GM12878 (cell line): ENCODE data around the gene ANAPC10. TPM values are rescaled to one million over a fixed set of nuclear protein-coding genes. Genes with fewer than 3 reads are reported as not detected.

Experiments used
- ATAC-seq: fragments of 200-7000 bp; cut with Tn5 transposase; 3 replicates; pipeline ENCODE4 v1.9.1; 2020; ENCODE audit warnings: mild to moderate bottlenecking, moderate library complexity
- BruUV-seq: library from RNA; stranded (reverse); fragments of 400-500 nt; replicated peaks from 2 replicates; lab custom pipeline; 2021; lab: Mats Ljungman, UMichigan
- CTCF ChIA-PET: fragments of 300-600 bp; sonication (Branson Sonifier 250); formaldehyde crosslinking; extraction: SDS; loops from one replicate; lab custom pipeline; 2021; ENCODE audit warnings: inconsistent platforms; lab: Yijun Ruan, JAX
- POLR2A ChIA-PET: fragments of 350-600 bp; formaldehyde crosslinking; extraction: SDS; loops from one replicate; lab custom pipeline; 2021; ENCODE audit warnings: inconsistent platforms; lab: Charles Lee
- RAD21 ChIA-PET: fragments of 300-600 bp; sonication (Branson Sonifier 250); formaldehyde crosslinking; loops from one replicate; lab custom pipeline; 2023; ENCODE audit warnings: antibody characterized with exemption; ENCODE audit not compliant: unreplicated experiment; lab: Charles Lee
- SMC1A ChIA-PET: fragments of 300-600 bp; sonication (Branson Sonifier 250); formaldehyde crosslinking; loops from one replicate; lab custom pipeline; 2023; ENCODE audit not compliant: unreplicated experiment, uncharacterized antibody; lab: Charles Lee
- DNase-seq: peaks from one replicate; pipeline ENCODE4 v3.0.0-alpha.2; 2011; ENCODE audit warnings: low read depth, low spot score
- FAIRE-seq: peaks from 3 replicates; lab custom pipeline; 2011; peaks lifted over from hg19 to GRCh38; lab: Jason Lieb, UNC
- H2AFZ ChIP-seq: 2 replicates; pipeline ENCODE4 v1.6.0; 2011; ENCODE audit warnings: low read depth, low read length, control low read depth; ENCODE audit not compliant: control insufficient read depth
- H3K27ac ChIP-seq: 2 replicates; pipeline ENCODE4 v1.5.1; 2011; ENCODE audit warnings: control low read depth; ENCODE audit not compliant: control insufficient read depth, insufficient read depth
- H3K27me3 ChIP-seq, 2 experiments: replicated peaks in 1 of 2; 2 replicates each; pipeline versions ENCODE4 v1.6.0 to v1.6.1; 2011; ENCODE audit warnings: low read length in 1 of 2; ENCODE audit not compliant: control insufficient read depth in 2 of 2, insufficient read depth in 2 of 2
- H3K36me3 ChIP-seq, 2 experiments: 2 replicates each; pipeline ENCODE4 v1.5.1; 2011; ENCODE audit warnings: low read length in 1 of 2; ENCODE audit not compliant: control insufficient read depth in 2 of 2, insufficient read depth in 2 of 2
- H3K4me1 ChIP-seq: 2 replicates; pipeline ENCODE4 v1.6.1; 2011; ENCODE audit warnings: mild to moderate bottlenecking, low read length, moderate library complexity, mixed read lengths; ENCODE audit not compliant: control insufficient read depth, insufficient read depth
- H3K4me2 ChIP-seq: 2 replicates; pipeline ENCODE4 v1.6.0; 2011; ENCODE audit warnings: control low read depth; ENCODE audit not compliant: control insufficient read depth, insufficient read depth
- H3K4me3 ChIP-seq: fragments of 200-600 bp; sonication (generic); 2 replicates; pipeline ENCODE4 v1.5.1; 2016
- H3K79me2 ChIP-seq: 2 replicates; pipeline ENCODE4 v1.6.0; 2011; ENCODE audit warnings: low read length; ENCODE audit not compliant: control insufficient read depth, insufficient read depth
- H3K9ac ChIP-seq: 2 replicates; pipeline ENCODE4 v1.8.0; 2011; ENCODE audit warnings: low read length, control low read depth, mixed read lengths; ENCODE audit not compliant: control insufficient read depth, insufficient read depth
- H3K9me3 ChIP-seq: replicated peaks from 3 replicates; pipeline ENCODE4 v1.5.1; 2011; ENCODE audit warnings: mild to moderate bottlenecking, low read length; ENCODE audit not compliant: control insufficient read depth, insufficient read depth
- H4K20me1 ChIP-seq: 2 replicates; pipeline ENCODE4 v1.6.0; 2011; ENCODE audit not compliant: control insufficient read depth, insufficient read depth
- BCL3 ChIP-seq: IDR thresholded peaks from 2 replicates; pipeline ENCODE4 v1.6.1; 2011; ENCODE audit warnings: borderline replicate concordance, low read depth, mild to moderate bottlenecking, moderate library complexity, low read length; ENCODE audit not compliant: insufficient read depth, poor library complexity, severe bottlenecking
- CUX1 ChIP-seq: IDR thresholded peaks from 2 replicates; pipeline ENCODE4 v1.6.1; 2012; ENCODE audit warnings: improper control_type of control experiment, low read depth, low read length; ENCODE audit not compliant: insufficient replicate concordance
- EGR1 ChIP-seq, 2 experiments: IDR thresholded peaks; 1 replicate in 1 of 2; 2 replicates in 1 of 2; pipeline ENCODE4 v1.6.1; 2011 to 2012; ENCODE audit warnings: low read depth in 2 of 2, low read length in 2 of 2, borderline replicate concordance in 1 of 2, mild to moderate bottlenecking in 1 of 2, moderate library complexity in 1 of 2
- EZH2 ChIP-seq: IDR thresholded peaks from 2 replicates; pipeline ENCODE4 v1.6.1; 2012; ENCODE audit warnings: low read depth, mild to moderate bottlenecking, control low read depth, inconsistent platforms, low read length, borderline replicate concordance; ENCODE audit not compliant: control insufficient read depth
- KAT2A ChIP-seq: conservative IDR thresholded peaks from 2 replicates; pipeline ENCODE4 v1.6.1; 2011; ENCODE audit warnings: low read depth, low read length; ENCODE audit not compliant: control insufficient read depth
- KDM1A ChIP-seq: fragments of 200-600 bp; sonication (generic); IDR thresholded peaks from 2 replicates; pipeline ENCODE4 v1.6.1; 2016; ENCODE audit warnings: borderline replicate concordance
- KLF5 ChIP-seq: fragments of 450-650 bp; IDR thresholded peaks from 2 replicates; pipeline ENCODE4 v1.6.1; 2014; ENCODE audit warnings: mild to moderate bottlenecking; ENCODE audit not compliant: partially characterized antibody
- NFXL1 ChIP-seq: fragments of 450-650 bp; IDR thresholded peaks from 2 replicates; pipeline ENCODE4 v1.6.1; 2017; ENCODE audit warnings: antibody characterized with exemption, mild to moderate bottlenecking, borderline replicate concordance
- RB1 ChIP-seq: fragments of 450-650 bp; formaldehyde crosslinking; IDR thresholded peaks from 2 replicates; pipeline ENCODE4 v1.6.1; 2017; ENCODE audit warnings: mild to moderate bottlenecking, borderline replicate concordance
- RCOR1 ChIP-seq: conservative IDR thresholded peaks from 2 replicates; pipeline ENCODE4 v1.6.1; 2012; ENCODE audit warnings: low read depth, low read length, improper control_type of control experiment
- SKIL ChIP-seq: fragments of 450-650 bp; IDR thresholded peaks from 2 replicates; pipeline ENCODE4 v1.6.1; 2017; ENCODE audit warnings: mild to moderate bottlenecking, low read depth, inconsistent platforms; ENCODE audit not compliant: poor library complexity, severe bottlenecking
- WGBS: methylation state at CpG from one replicate; pipeline ENCODE4 v1.1.6; 2016; ENCODE audit warnings: low lambda C conversion rate; ENCODE audit not compliant: insufficient replicate concordance, insufficient coverage; ENCODE audit errors: missing lambda C conversion rate; 5-methylcytosine and 5-hydroxymethylcytosine counted together
- in situ Hi-C: fragments of 300-500 bp; cut with MboI; formaldehyde crosslinking; loops from 9 replicates; pipeline ENCODE4 v1.14.3; 2018; ENCODE audit warnings: mixed read lengths
- intact Hi-C: fragments of 100-400 bp; cut with micrococcal nuclease; formaldehyde crosslinking; loops from one replicate; pipeline ENCODE4 v1.14.2; 2022; ENCODE audit not compliant: unreplicated experiment
- polyA plus RNA-seq, 11 experiments: library from polyadenylated mRNA; depleted of rRNA in 4 of 11; unstranded in 6 of 11; stranded (reverse) in 5 of 11; fragments of >200 nt; fragmentation: Nextera tagmentation in 4 of 11; fragmentation: Illumina TruSeq in 1 of 11; extraction: Ambion mirVana in 4 of 11; extraction: Trizol in 1 of 11; gene quantifications; 1 replicate in 1 of 11; 2 replicates in 10 of 11; pipeline versions ENCODE4 v1.2.1 to v1.2.3, GENCODE V29; 2011 to 2016; ENCODE audit warnings: inconsistent platforms in 2 of 11, missing spikeins in 2 of 11, low read depth in 1 of 11
- total RNA-seq, 4 experiments: library from RNA; depleted of rRNA in 3 of 4; stranded (reverse); fragments of >200 nt in 3 of 4; fragmentation: Illumina TruSeq in 1 of 4; extraction: Trizol in 1 of 4; gene quantifications; 2 replicates each; pipeline versions ENCODE4 v1.2.1 to v1.2.3, GENCODE V29; 2013 to 2021

The ANAPC10 gene
- total and polyA plus RNA-seq, 10 of the 15 experiments (the other 5 are each of a cell fraction or from before 2014, with no cell fraction given): 23.8 to 73.7 (median 48.5) TPM

- TF ChIP-seq CUX1 (no peak), EZH2 (no peak), KDM1A (no peak), KAT2A (no peak), RCOR1 (no peak), KLF5 (no peak), RB1 (no peak), EGR1 (IDR thresholded peaks at IDR 0.05; ENCODE audit: borderline replicate concordance in 1 of 2, low read depth in 2 of 2, low read length in 2 of 2) (no peak)
- TF ChIP-seq, all 136 proteins: peak for 0
Measured at GRCh38 chr4:144984241-144984640, 113.8 kb downstream of the ANAPC10 start (continued).

GRCh38 chr4:144975718-144976117 is 122.3 kb downstream of the ANAPC10 start:
- no peak for DNase-seq
- SMC1A ChIA-PET: no interaction called here
- intact Hi-C loops: no loop called here
- FAIRE-seq: no peak
- 77% methylated on average over 2 of the region's 2 CpGs for WGBS
- no TSS peak for BruUV-seq
- RAD21 ChIA-PET: no interaction called here
- peaks cover 3% of the 10 kb centered on the region for H3K4me1 ChIP-seq
- CTCF ChIA-PET: no interaction called here
- ATAC-seq: no peak
- H3K27ac ChIP-seq: no peak overlapping the region
- no peaks in the 10 kb centered on the region for H4K20me1 ChIP-seq
- POLR2A ChIA-PET: no interaction called here
- H2AFZ ChIP-seq: no peak overlapping the region
- no peaks in the 10 kb centered on the region for H3K36me3 ChIP-seq
- no peak overlapping the region for H3K4me2 ChIP-seq
- no peak overlapping the region for H3K4me3 ChIP-seq
- TF ChIP-seq BCL3 (no peak), SKIL (no peak), NFXL1 (no peak)
- no peaks in the 10 kb centered on the region for H3K9me3 ChIP-seq
- no peak overlapping the region for H3K9ac ChIP-seq
- H3K27me3 ChIP-seq: no peaks in the 10 kb centered on the region
- in situ Hi-C loops: no loop called here
- H3K79me2 ChIP-seq: no peaks in the 10 kb centered on the region
